T-helper 1 cell treated with Interleukin-12 subunit alpha and Interleukin-12 subunit beta and Interleukin-4 antibody, amounts not matched to agents 30 μg/mL and 1 μg/mL, for 36 hours (primary cell): ENCODE measurements around the gene CT47C1.

ENCODE experiments used
- H3K27ac Mint-ChIP-seq: one replicate; pipeline ENCODE4 v1.8.0; 2021; ENCODE audit warnings: mild to moderate bottlenecking, mixed read lengths
- H3K27me3 Mint-ChIP-seq: one replicate; pipeline ENCODE4 v1.8.0; 2021; ENCODE audit warnings: low read depth, mixed read lengths
- H3K36me3 Mint-ChIP-seq: one replicate; pipeline ENCODE4 v1.8.0; 2021; ENCODE audit warnings: low read depth, mixed read lengths
- H3K4me1 Mint-ChIP-seq: one replicate; pipeline ENCODE4 v1.8.0; 2021; ENCODE audit warnings: low read depth, mixed read lengths
- H3K4me3 Mint-ChIP-seq: one replicate; pipeline ENCODE4 v1.8.0; 2021; ENCODE audit warnings: mild to moderate bottlenecking, moderate library complexity, mixed read lengths
- H3K9me3 Mint-ChIP-seq: one replicate; pipeline ENCODE4 v1.8.0; 2021; ENCODE audit warnings: mixed read lengths

Gene CT47C1

GRCh38 chrX:119093991-119094735 is 21.4 kb downstream of the CT47C1 start:
- Mint-ChIP-seq H3K27ac (no peak overlapping the region), H3K9me3 (no peaks in the 10 kb centered on the region), H3K27me3 (no peaks in the 10 kb centered on the region), H3K4me3 (no peak overlapping the region), H3K4me1 (no peaks in the 10 kb centered on the region), H3K36me3 (no peaks in the 10 kb centered on the region)

DNA sequence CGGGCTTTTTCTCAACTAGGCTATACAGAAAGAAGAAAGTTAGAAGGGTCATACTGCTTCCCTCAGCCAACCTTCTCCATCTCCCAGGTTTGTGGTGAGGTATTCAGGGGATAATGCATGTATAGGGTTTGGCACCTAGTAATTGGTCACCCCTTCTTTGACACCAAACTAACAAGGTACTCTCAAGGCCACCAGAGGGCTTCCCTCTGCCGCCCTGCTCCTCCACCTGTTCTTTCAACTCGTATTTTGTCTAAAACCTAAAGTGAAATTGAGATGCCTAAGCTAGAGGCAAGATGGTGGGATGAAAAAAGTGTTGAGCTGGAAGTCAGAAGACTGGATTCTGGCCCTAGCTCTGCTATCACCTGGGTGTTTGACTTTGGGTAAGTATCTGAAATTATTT is 22.0 kb downstream of the CT47C1 start:
- Mint-ChIP-seq H3K4me3 (no peak overlapping the region), H3K36me3 (no peaks in the 10 kb centered on the region), H3K27ac (no peak overlapping the region), H3K4me1 (no peaks in the 10 kb centered on the region), H3K27me3 (no peaks in the 10 kb centered on the region), H3K9me3 (no peaks in the 10 kb centered on the region)

DNA sequence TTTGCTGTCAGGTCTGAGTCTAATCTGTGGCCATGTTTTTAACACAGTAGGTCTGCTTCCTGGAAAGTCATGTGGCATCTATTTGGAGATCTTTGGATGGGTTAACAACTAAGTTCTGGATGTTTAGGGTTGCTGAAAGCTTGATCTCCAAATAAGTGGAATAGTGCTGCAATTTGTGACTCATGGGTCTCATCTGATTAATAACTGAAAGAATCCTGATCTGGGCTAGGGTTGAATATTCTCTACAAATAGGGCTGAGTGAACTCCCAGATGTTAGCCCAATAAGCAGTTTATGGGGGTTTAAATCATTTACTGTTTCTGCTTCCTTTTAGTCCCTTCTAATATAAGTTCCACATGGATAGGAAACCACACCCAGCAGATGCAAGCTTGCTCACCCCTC is 23.1 kb downstream of the CT47C1 start:
- Mint-ChIP-seq H3K27me3 (no peaks in the 10 kb centered on the region), H3K9me3 (no peaks in the 10 kb centered on the region), H3K4me3 (no peak overlapping the region), H3K4me1 (no peaks in the 10 kb centered on the region), H3K27ac (no peak overlapping the region), H3K36me3 (no peaks in the 10 kb centered on the region)

DNA sequence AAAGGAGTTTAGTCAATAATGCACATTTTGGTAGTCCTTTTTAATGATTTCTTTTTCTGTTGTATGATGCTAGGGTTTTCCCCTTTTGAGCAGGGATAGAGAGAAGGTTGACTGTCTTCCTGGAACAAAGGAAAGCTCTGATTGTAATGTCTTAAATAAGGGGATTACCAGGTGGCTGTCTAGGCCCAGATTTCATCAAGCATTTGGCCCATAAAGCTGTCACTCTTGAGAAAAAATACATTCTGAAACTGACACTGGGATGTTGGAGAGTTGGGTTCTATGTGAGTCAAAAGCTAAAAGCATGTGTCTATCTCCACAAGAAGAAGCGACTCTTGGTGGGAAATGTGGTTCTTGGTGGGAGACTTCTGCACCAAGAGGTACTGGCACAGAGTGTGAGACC is 28.4 kb downstream of the CT47C1 start:
- no peaks in the 10 kb centered on the region for H3K9me3 Mint-ChIP-seq
- H3K27ac Mint-ChIP-seq = no peak overlapping the region
- H3K36me3 Mint-ChIP-seq = no peaks in the 10 kb centered on the region
- peaks cover 3% of the 10 kb centered on the region for H3K27me3 Mint-ChIP-seq
- no peaks in the 10 kb centered on the region for H3K4me1 Mint-ChIP-seq
- H3K4me3 Mint-ChIP-seq = no peak overlapping the region

DNA sequence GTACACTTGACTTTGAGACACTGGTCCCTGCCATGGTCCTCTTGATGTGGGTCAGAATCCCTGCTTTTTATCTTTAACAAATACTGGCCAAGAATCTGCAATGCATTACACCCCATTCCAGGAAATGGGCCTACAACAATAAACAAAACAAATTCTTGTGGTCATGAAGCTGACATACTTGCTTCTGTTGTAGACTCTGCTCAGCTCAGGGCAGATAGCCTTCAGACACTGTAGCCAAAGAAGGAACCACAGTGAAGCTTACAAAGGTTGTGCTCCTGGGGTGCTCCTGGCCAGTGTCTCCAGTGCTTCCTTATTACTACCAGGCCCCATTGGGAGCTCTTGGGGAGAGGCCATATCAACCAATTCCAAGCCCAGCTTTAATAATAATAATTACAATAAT is 33.0 kb downstream of the CT47C1 start:
- peaks cover 3% of the 10 kb centered on the region for H3K27me3 Mint-ChIP-seq

DNA sequence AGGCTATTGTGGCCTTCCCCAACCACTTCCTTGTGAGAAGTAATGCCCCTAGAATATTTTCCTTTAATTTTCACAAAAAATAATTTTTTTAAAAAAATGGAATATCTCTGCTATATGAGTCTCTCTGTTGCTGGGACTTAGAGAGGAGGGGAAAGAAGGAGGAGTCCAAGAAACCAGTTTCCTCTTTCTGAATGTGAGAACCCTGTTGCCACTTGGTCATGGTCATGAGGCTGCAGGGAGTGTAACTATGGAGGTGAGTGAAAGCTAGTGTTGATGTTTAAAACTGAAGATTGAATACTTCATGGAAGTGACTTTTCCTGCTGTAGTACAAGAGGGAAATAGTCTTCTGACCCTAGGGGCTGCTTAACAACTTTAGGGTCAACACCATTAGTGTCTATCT is 34.4 kb downstream of the CT47C1 start:
- Mint-ChIP-seq H3K36me3 (no peaks in the 10 kb centered on the region), H3K27me3 (peaks cover 3% of the 10 kb centered on the region), H3K27ac (no peak overlapping the region), H3K4me1 (no peaks in the 10 kb centered on the region), H3K4me3 (no peak overlapping the region), H3K9me3 (no peaks in the 10 kb centered on the region)

More for the DNA sequence above, 33.0 kb downstream of the CT47C1 start:
- Mint-ChIP-seq H3K4me3 (no peak overlapping the region), H3K9me3 (no peaks in the 10 kb centered on the region), H3K4me1 (no peaks in the 10 kb centered on the region), H3K36me3 (no peaks in the 10 kb centered on the region), H3K27ac (no peak overlapping the region)

DNA sequence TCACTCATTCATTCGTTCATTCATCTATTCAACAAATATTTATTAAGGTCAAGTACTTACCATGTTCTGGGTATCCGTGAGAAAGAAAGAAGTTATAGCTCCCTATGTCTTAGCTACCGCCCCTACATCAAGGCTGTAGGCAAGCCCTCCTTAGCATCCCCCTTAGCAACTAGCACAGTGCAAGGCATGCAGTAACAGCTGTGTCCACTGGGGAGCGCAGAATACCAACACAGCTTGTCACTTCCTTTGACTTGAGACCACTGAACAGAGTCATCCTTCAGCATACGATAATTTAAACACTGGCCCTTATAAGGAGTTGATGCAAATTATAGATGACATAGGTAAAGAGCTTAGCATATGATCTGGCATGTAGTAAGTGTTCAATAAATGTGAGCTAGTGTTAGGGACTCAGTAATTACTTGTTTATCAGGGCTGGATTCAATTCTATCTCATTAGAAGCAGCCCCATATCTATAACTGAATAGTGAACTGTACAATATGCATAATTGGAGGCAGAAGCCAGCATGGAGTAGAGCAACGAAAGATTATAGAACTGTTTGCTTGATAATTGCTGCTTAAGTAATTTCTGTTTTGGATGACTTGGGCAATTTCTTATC is 46.1 kb downstream of the CT47C1 start:
- H3K4me3 Mint-ChIP-seq = no peak overlapping the region

DNA sequence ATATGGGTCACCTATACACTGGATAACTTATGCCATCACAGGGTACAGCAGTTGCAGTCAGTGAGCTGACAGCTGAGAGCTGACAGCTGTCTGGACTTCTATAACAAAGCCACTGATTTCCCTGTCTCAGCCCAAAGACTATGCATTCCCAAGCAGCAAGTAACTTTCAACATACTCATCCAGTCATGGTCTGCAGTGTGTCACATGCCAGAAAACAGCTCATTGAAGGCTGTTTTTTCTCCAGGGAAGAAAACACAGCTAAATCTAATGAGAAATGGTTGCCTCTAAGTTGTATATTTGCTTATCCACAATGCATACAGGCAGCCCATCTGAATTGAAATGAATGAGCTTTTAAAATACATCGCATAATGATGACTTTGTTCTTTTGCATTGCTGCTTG is 48.5 kb downstream of the CT47C1 start:
- H3K36me3 Mint-ChIP-seq = no peaks in the 10 kb centered on the region
- H3K27me3 Mint-ChIP-seq = peaks cover 3% of the 10 kb centered on the region
- H3K4me3 Mint-ChIP-seq = no peak overlapping the region

More for the DNA sequence above, 46.1 kb downstream of the CT47C1 start:
- no peak overlapping the region for H3K27ac Mint-ChIP-seq
- H3K36me3 Mint-ChIP-seq = no peaks in the 10 kb centered on the region
- H3K9me3 Mint-ChIP-seq = no peaks in the 10 kb centered on the region
- H3K4me1 Mint-ChIP-seq = no peaks in the 10 kb centered on the region
- peaks cover 3% of the 10 kb centered on the region for H3K27me3 Mint-ChIP-seq

More for the DNA sequence above, 48.5 kb downstream of the CT47C1 start:
- Mint-ChIP-seq H3K9me3 (no peaks in the 10 kb centered on the region), H3K27ac (no peak overlapping the region), H3K4me1 (no peaks in the 10 kb centered on the region)
